OCI-LY3 (cell line): ENCODE results near the gene PIK3R6.

ENCODE experiments used
- CTCF ChIP-seq: fragments of 200-600, 300-600 bp; sonication (generic); IDR thresholded peaks from 2 replicates; pipeline ENCODE4 v1.5.1; 2014; ENCODE audit warnings: antibody characterized with exemption, low read length, low read depth
- EZH2phosphoT487 ChIP-seq: fragments of 200-600 bp; shearing (Covaris generic); IDR thresholded peaks from 2 replicates; pipeline ENCODE4 v1.6.1; 2018; ENCODE audit warnings: antibody characterized with exemption, mixed run types, low read depth

- TF ChIP-seq CTCF (no peak), EZH2phosphoT487 (no peak)
These were observed 48.7 kb downstream of the PIK3R6 start for GRCh38 chr17:8818654-8819330.
